ENCODE measurements around the gene WDR77.

Gene WDR77

GRCh38 chr1:111448918-111449702 is at the start of gene WDR77, which contains the start of gene ATP5PB:
Gene WDR77, minus strand, starts transcription at chr1:111449256. Its CDS starts 87 bp downstream, at chr1:111449169.
Gene ATP5PB, plus strand, starts transcription at chr1:111449464. Its CDS starts 78 bp downstream, at chr1:111449542.
- DNase-seq (ENCODE audit: low read depth), result peak; percentile 84

DNA sequence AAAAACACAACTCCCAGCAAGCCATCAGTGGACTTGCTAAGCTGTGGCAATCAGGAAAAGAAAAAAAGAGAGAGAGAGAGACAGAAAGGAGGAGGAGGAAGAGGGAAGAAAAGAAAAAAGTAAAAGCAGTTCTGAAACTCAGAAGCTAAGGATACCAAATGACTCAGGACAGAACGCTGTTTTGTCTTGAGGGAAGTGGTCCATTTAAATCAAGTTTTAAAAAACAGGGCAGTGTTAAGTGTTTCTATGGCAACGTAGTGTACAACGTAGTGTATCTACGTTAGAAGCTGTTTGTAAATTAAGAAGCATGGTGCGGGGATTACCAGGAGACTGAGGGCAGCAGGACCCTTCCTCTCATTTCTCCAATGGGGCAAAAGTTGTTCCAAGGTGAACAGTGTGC is 48.5 kb upstream of the WDR77 start:
- no peak for DNase-seq (ENCODE audit: low read depth)

GRCh38 chr1:111496398-111496797 is 47.3 kb upstream of the WDR77 start:
- DNase-seq (ENCODE audit: low read depth), result no peak

- DNase-seq (ENCODE audit: low read depth), result no peak
Observed at GRCh38 chr1:111491070-111491469, 42.0 kb upstream of the WDR77 start.

DNA sequence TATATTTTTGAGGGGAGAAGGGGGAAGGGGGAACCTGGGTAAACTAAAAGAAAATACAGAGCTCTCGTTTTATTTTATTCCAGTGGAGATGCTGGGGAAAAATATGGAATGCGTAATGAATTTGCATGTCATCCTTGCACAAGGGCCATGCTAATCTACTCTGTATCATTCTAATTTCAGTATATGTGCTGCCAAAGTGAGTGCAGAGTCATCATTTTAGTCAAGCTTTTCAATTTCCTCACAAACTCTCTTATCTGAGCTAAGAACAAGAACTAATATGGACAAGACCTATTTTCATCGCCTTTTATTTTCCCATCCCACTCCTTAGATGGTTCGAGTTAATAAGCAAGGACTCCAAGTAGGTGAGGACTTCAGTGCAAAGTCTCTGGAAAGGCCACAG is 41.2 kb upstream of the WDR77 start:
- DNase-seq (ENCODE audit: low read depth), result no peak

DNA sequence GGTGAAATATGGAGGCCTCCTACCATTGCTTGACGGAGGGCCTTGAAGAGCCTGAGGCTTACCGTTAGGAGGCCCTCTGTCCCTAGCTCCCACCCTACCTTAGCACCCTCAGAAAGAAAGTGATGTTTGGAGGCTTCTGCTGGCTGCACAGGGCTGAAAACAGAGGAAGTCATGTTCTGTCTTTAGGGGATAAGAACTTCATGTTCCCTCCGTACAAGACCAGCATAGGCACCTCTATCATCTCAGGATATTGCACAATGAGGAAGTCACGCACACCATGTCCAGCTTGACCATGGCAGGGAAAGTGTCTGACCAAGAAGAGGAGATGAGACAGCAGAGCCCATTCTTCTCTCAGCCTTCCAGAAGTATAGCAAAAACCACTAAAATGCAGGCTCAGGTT is 40.5 kb upstream of the WDR77 start:
- no peak for DNase-seq (ENCODE audit: low read depth)

DNA sequence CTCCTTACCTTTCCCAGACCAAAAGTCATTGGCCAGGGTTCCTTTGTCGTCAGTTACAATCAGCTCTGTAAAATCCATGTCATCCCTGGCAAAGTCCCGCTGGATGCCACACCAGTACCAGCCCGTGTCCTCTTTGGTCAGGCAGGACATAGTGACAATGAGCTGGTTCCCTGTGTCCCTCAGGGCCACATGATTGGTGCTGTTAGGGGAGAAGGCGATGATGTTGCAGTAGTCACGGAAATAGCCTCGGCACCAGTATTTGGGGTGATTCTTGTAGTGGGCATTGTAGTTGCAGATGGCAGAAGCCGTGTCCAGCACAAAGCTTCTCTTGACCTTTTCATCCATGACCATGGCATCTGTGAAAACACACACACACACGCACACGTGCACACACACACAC is 39.6 kb upstream of the WDR77 start:
- no peak for DNase-seq (ENCODE audit: low read depth)

- DNase-seq (ENCODE audit: low read depth), result no peak
Observed at GRCh38 chr1:111487133-111487532, 38.1 kb upstream of the WDR77 start.

DNA sequence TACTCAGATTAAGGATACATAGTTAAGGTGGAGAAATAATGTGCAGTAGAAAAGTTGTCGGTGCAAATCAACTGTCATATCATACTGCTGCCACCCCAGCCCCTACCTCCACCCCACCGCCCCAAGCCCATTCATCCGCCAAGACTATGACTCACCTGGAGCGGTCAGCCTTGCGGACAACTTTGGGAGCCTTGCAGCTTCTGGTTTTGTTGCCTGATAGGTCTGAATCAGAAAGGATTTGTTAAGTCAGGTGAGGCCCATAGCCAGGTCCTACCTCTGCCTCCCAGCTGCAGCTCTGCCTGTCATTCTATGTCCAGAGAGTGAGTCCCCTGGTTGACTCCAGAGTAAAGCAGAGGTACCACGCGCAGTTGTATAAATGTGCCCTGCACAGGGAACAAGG is 37.4 kb upstream of the WDR77 start:
- no peak for DNase-seq (ENCODE audit: low read depth)

DNA sequence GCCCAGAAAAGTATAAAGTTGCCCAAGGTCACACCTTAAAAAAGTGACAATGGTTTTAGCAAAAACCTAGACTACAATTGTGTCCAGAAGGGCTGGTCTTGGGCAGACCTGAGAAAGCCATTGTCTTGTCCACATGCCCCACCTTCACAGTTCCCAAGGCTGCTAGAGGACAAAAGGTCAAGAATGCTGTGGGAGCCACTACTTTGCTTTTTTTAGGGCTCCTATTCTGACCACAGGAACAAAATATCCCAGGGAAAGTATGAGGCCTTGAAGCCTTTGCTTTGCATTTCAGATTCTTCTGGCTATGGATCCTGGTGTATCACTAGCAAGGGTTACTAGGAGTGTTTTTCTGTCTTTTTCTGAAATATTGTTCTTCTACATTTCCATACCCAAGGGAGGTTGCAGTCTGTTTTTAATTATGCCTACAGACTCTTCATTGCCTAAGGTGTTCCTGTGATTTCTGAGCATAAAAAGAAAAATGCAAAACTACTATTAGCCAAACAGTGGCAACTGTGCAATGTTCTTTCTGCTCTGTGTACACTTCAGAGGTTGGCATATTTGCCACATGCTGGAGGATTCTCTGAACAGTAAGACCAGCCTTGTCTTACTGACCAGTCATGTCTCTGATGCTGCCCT is 35.5 kb upstream of the WDR77 start:
- no peak for DNase-seq (ENCODE audit: low read depth)

- DNase-seq (ENCODE audit: low read depth), result no peak
Observed at GRCh38 chr1:111483876-111484275, 34.8 kb upstream of the WDR77 start.

DNA sequence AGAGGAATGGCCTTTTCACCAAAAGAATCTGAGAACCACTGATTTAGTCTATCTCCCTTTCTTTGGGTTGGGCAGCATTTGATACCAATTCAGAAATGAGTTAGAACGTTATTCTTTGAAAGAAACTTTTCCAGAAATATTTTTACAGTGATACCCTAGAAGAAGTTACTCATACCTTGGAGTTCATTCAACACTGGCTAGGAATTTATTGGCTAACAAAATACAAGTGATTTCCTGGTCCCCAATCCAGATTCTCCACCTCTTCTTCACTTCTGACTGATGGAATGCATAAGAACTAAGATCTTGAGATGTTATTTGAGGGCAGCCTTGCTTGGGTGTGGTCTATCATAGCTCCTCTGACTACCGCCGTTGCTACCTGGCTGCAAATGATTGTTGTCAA is 34.1 kb upstream of the WDR77 start:
- DNase-seq (ENCODE audit: low read depth), result no peak

DNA sequence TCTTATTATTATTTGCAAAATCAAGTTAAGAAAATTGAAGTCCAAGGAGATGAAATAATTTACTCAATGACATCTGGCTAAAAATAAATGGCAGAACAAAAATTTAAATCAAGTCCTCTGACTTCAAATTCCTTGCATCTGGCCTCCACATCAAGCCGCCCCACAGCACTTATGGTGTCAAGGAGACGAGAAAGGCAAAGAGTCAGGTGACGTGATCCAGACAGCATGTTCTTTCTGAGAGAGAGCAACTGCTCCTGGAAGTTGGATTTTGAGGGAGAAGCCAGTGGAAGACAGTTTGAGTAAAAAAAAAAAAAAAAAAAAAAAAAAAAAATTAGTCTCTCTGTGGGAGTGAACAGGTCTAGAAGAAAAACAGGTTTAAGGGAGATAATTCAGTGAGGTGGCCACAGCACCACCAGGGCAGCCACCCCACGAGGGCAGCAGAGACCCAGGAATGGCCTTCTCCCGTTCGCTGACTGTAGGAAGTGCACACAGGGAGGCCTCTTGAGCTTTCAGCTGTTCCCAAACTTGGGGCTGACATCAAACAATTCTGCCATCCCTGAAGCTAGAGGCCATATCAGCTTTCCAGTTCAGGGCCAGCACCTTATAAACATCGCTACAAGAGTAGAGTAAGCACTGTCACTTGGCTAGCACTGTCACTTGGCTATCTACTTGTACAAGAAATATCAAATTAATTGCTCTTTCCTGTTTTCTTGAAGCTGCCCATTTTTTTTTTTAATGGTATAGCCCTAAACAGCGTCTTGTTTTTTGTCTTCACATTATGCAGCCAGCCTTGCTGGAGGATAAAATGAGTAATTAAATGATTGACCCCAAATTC is 32.5 kb upstream of the WDR77 start:
- peak; percentile 37 for DNase-seq (ENCODE audit: low read depth)

- no peak for DNase-seq (ENCODE audit: low read depth)
Observed at GRCh38 chr1:111480674-111481073, 31.6 kb upstream of the WDR77 start.

DNA sequence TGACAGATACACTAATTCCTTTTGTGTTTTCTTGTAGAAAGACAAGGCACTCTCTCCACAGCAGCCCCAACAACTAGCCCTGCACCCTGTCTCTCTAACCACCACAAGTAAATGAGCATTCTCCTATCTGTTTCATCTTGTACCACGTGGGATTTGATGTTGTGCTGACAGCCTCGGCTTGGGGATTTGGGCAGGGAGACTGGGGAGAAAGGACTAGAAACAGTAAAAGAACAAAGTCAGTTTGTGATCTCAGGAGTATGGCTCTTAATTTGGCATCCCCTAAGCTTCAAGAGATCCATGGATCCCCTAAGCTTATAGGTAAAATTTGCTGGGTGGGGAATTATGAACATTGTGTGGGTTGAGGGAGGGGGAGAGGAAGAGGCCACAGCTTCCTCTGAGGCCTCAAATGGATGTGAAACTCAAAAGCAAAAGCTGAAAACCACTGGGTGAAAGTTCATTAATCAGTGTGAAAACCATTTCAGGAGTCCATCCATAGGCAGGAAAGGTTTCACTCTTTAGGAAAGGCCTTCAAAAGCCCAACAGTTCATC is 27.8 kb upstream of the WDR77 start:
- DNase-seq (ENCODE audit: low read depth), result no peak

- no peak for DNase-seq (ENCODE audit: low read depth)
Observed at GRCh38 chr1:111476214-111476613, 27.2 kb upstream of the WDR77 start.

- peak; percentile 1 for DNase-seq (ENCODE audit: low read depth)
Observed at GRCh38 chr1:111475701-111476100, 26.6 kb upstream of the WDR77 start.

DNA sequence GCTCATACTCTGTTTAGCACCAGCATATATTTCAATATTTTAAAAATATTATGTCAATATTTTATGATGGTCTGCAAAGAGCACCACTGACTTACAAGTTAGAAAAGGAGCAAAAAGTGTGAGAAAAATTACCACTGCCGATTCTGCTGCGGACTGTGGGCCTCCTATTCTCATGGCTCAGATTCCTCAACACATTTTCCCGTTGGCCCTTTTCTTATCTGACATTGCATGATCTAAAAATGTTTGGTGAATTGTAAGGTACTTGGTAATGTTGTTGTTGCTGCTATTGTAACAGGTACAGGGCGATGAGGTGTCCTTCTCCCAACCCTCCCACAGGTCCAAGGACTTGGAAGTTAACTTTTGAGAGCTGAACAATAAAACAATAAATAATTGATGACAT is 25.5 kb upstream of the WDR77 start:
- no peak for DNase-seq (ENCODE audit: low read depth)

GRCh38 chr1:111474106-111474505 is 25.1 kb upstream of the WDR77 start:
- DNase-seq (ENCODE audit: low read depth), result no peak

DNA sequence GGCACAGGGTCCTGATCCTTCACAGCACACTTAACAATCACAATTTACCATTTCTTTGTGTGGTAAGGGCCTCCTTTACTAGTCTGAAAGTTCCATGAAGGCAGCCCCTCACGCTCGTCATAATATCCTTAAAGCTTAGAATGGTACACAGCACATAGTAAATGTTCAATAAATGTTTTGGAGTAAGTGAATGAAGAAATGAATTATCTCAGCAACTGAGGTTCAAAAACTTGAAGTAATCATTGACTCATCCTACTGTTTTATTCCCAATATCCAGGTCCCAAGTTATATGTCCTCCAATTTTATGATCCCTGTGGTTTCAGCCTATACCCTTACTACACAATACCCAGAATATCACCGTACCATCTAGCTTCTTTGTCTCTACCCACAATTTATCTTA is 22.5 kb upstream of the WDR77 start:
- no peak for DNase-seq (ENCODE audit: low read depth)

GRCh38 chr1:111471012-111471411 is 22.0 kb upstream of the WDR77 start:
- DNase-seq (ENCODE audit: low read depth), result peak; percentile 44

DNA sequence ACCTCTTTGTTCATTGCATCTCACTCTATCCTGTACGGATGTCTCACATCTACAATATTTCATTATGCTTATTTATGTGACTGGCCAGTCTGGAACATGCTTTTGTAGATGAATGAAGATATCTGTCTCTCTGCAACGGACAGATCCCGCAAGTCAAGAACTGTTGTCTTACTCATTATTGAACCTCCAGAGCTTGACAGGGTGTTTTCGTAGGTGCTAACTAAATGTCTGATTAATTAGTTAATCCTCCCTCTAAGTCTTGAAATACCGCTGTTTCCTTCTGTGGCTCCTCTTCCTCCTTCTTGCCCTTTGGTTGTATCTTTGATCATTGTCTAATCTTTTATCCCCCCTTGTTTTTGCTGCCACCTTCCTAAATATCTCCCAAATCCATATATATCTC is 21.5 kb upstream of the WDR77 start:
- no peak for DNase-seq (ENCODE audit: low read depth)

DNA sequence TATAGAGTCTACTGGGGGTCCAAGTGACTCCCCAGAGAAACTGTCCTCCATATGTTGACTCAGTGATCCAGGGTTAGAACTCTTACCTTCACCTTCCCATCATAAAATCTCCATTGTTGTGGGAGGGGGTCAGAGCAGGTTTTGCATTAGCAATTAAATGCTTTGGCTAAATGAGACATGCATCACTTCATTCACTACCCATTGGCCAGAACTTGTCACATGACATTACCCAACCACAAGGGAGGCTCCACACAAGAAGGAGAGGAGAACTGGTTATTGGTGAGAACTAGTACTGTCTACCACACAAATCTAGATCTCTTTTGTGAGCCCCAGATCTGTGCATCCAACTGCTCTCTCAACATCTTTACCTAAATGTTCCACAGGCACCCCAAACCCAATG is 20.5 kb upstream of the WDR77 start:
- DNase-seq (ENCODE audit: low read depth), result no peak
